ENCODE measurements around the gene ANKS6. TPM values are rescaled to one million over a fixed set of nuclear protein-coding genes. Genes with fewer than 3 reads are reported as not detected.

The ANKS6 gene
- total RNA-seq, 1 experiment from 2014 or later, result 39.2 TPM

DNA sequence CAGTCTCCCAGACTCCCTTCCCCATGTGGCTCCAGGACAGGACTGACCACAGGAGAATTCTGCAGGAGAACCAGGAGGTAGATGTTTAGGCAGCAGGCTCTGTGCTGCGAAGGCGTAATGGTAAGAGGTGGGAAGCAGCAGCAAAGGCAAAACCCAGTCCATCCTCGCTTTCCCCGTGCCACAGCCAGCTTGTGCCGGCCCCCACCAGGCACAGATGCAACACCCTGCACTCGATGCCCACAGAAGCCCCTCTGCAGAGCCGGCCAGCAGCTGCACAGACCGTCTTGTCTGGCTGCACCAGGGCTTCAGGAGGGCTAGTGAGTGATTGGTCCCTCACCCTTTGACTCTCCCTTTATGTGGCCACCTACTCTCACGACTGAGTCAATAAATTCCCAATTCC lies 28.0 kb downstream of the ANKS6 start:
- H3K9me3 ChIP-seq (ENCODE audit: control insufficient read depth in 1 of 2, insufficient read depth in 1 of 2, low read depth in 1 of 2, low read length in 2 of 2), result no peaks in the 10 kb centered on the region
- no peaks in the 10 kb centered on the region for H3K4me1 ChIP-seq (ENCODE audit: control insufficient read depth in 1 of 2, insufficient read depth in 2 of 2, low read length in 2 of 2)
- RAD21 ChIA-PET (ENCODE audit: low non-redundant PET in 1 of 2, low total read pairs in 2 of 2, uncharacterized antibody in 2 of 2, unreplicated experiment in 2 of 2), result no interaction called here
- no peak for DNase-seq (ENCODE audit: low read depth, low spot score)
- CTCF ChIA-PET, result interaction anchor here (1.0 kb wide), 1 partner anchor 8 kb away, joined by 3 read pairs; no protein-coding TSS in a partner anchor
- no peak for ATAC-seq
- BruUV-seq (replicated peaks), result no TSS peak
- TF ChIP-seq EGR1 (IDR thresholded peaks at IDR 0.05; ENCODE audit: low read depth) (no peak), YY1 (IDR thresholded peaks at IDR 0.05; ENCODE audit: extremely low read depth, insufficient replicate concordance, low read depth, low read length) (no peak), EZH2phosphoT487 (IDR thresholded peaks at IDR 0.05; ENCODE audit: borderline replicate concordance) (no peak), ZNF274 (IDR thresholded peaks at IDR 0.05; ENCODE audit: low read depth, low read length) (no peak), JUND (IDR thresholded peaks at IDR 0.05) (no peak), SRF (IDR thresholded peaks at IDR 0.05; ENCODE audit: low read depth) (no peak), SIN3A (IDR thresholded peaks at IDR 0.05; ENCODE audit: low read depth) (no peak)
- TF ChIP-seq, protein P1, sequence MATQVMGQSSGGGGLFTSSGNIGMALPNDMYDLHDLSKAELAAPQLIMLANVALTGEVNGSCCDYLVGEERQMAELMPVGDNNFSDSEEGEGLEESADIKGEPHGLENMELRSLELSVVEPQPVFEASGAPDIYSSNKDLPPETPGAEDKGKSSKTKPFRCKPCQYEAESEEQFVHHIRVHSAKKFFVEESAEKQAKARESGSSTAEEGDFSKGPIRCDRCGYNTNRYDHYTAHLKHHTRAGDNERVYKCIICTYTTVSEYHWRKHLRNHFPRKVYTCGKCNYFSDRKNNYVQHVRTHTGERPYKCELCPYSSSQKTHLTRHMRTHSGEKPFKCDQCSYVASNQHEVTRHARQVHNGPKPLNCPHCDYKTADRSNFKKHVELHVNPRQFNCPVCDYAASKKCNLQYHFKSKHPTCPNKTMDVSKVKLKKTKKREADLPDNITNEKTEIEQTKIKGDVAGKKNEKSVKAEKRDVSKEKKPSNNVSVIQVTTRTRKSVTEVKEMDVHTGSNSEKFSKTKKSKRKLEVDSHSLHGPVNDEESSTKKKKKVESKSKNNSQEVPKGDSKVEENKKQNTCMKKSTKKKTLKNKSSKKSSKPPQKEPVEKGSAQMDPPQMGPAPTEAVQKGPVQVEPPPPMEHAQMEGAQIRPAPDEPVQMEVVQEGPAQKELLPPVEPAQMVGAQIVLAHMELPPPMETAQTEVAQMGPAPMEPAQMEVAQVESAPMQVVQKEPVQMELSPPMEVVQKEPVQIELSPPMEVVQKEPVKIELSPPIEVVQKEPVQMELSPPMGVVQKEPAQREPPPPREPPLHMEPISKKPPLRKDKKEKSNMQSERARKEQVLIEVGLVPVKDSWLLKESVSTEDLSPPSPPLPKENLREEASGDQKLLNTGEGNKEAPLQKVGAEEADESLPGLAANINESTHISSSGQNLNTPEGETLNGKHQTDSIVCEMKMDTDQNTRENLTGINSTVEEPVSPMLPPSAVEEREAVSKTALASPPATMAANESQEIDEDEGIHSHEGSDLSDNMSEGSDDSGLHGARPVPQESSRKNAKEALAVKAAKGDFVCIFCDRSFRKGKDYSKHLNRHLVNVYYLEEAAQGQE (IDR thresholded peaks at IDR 0.05; ENCODE audit: low read depth), result no peak
- TF ChIP-seq, protein P2, sequence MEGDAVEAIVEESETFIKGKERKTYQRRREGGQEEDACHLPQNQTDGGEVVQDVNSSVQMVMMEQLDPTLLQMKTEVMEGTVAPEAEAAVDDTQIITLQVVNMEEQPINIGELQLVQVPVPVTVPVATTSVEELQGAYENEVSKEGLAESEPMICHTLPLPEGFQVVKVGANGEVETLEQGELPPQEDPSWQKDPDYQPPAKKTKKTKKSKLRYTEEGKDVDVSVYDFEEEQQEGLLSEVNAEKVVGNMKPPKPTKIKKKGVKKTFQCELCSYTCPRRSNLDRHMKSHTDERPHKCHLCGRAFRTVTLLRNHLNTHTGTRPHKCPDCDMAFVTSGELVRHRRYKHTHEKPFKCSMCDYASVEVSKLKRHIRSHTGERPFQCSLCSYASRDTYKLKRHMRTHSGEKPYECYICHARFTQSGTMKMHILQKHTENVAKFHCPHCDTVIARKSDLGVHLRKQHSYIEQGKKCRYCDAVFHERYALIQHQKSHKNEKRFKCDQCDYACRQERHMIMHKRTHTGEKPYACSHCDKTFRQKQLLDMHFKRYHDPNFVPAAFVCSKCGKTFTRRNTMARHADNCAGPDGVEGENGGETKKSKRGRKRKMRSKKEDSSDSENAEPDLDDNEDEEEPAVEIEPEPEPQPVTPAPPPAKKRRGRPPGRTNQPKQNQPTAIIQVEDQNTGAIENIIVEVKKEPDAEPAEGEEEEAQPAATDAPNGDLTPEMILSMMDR (IDR thresholded peaks at IDR 0.05 in 2 of 3, conservative IDR thresholded peaks at IDR 0.05 in 1 of 3; ENCODE audit: borderline replicate concordance in 1 of 3, insufficient read depth in 1 of 3, low read depth in 2 of 3, low read length in 2 of 3), result no peak
- no peaks in the 10 kb centered on the region for H4K20me1 ChIP-seq (ENCODE audit: insufficient read depth)
- H3K27me3 ChIP-seq (ENCODE audit: insufficient read depth, low read length), result no peaks in the 10 kb centered on the region
- no peaks in the 10 kb centered on the region for H3K9me2 ChIP-seq (ENCODE audit: insufficient read depth)
- H2AFZ ChIP-seq (ENCODE audit: low read depth, low read length, poor library complexity, severe bottlenecking), result no peak overlapping the region
- no peak overlapping the region for H3K4me2 ChIP-seq (ENCODE audit: low read length)
- H3K27ac ChIP-seq (ENCODE audit: low read depth, low read length), result no peak overlapping the region
- H3K9ac ChIP-seq (ENCODE audit: low read length), result no peak overlapping the region
- POLR2A ChIA-PET, result no interaction called here
- H3K4me3 ChIP-seq (replicated peaks in 1 of 2; ENCODE audit: low read depth in 1 of 2, low read length in 2 of 2), result no peak overlapping the region
- intact Hi-C loops (cut with micrococcal nuclease), result no loop called here
- no peaks in the 10 kb centered on the region for H3K79me2 ChIP-seq (ENCODE audit: insufficient read depth, low read length)
- peaks cover 21% of the 10 kb centered on the region in 2 experiments; a peak in 3 of 4 replicates for H3K36me3 ChIP-seq (ENCODE audit: control insufficient read depth in 1 of 2, insufficient read depth in 2 of 2, low read length in 2 of 2)

Data from HCT116 (cell line).